K562 (cell line): ENCODE results near the gene DOK1. TPM values are rescaled to one million over a fixed set of nuclear protein-coding genes. Genes with fewer than 3 reads are reported as not detected.

Source experiments
- ATF6 ChIP-seq: sonication (generic); formaldehyde crosslinking; IDR thresholded peaks from 2 replicates; pipeline ENCODE4 v1.4.0; 2020; ENCODE audit warnings: mild to moderate bottlenecking, missing genetic modification reagents
- CBFA2T2 ChIP-seq: fragments of 450-650 bp; conservative IDR thresholded peaks from 2 replicates; pipeline ENCODE4 v1.6.1; 2017; ENCODE audit warnings: mild to moderate bottlenecking
- CC2D1A ChIP-seq: fragments of 450-650 bp; IDR thresholded peaks from 2 replicates; pipeline ENCODE4 v1.6.1; 2017; ENCODE audit warnings: mild to moderate bottlenecking
- CXXC5 ChIP-seq: fragments of 250-450 bp; sonication (Bioruptor Pico); IDR thresholded peaks from 2 replicates; pipeline ENCODE4 v1.8.0; 2022; ENCODE audit warnings: inconsistent platforms, mild to moderate bottlenecking, moderate library complexity
- HDAC3 ChIP-seq: fragments of 450-650 bp; IDR thresholded peaks from 2 replicates; pipeline ENCODE4 v1.6.1; 2018; ENCODE audit warnings: borderline replicate concordance, mild to moderate bottlenecking, moderate library complexity; ENCODE audit not compliant: partially characterized antibody
- HEY1 ChIP-seq: fragments of 250-450 bp; sonication (Bioruptor Pico); IDR thresholded peaks from 2 replicates; pipeline ENCODE4 v1.5.0; 2020; ENCODE audit warnings: mild to moderate bottlenecking, moderate library complexity, borderline replicate concordance
- ILF3 ChIP-seq: fragments of 450-650 bp; IDR thresholded peaks from 2 replicates; pipeline ENCODE4 v1.6.1; 2018; ENCODE audit warnings: antibody characterized with exemption, mild to moderate bottlenecking, moderate library complexity, borderline replicate concordance
- MAX ChIP-seq: sonication (generic); formaldehyde crosslinking; IDR thresholded peaks from 2 replicates; pipeline ENCODE4 v1.9.0; 2022; ENCODE audit warnings: mild to moderate bottlenecking, missing genetic modification reagents
- MTA2 ChIP-seq: fragments of 450-650 bp; IDR thresholded peaks from 2 replicates; pipeline ENCODE4 v1.6.1; 2016; ENCODE audit warnings: low read depth
- MXI1 ChIP-seq: IDR thresholded peaks from 2 replicates; pipeline ENCODE4 v1.6.1; 2011; ENCODE audit warnings: low read depth, mild to moderate bottlenecking, improper control_type of control experiment, low read length
- RNF2 ChIP-seq: sonication (generic); IDR thresholded peaks from 2 replicates; pipeline ENCODE4 v1.6.1; 2016
- SAFB ChIP-seq: fragments of 200-400 bp; formaldehyde crosslinking; IDR thresholded peaks from 2 replicates; pipeline ENCODE4 v1.6.1; 2017; ENCODE audit warnings: low read depth, low read length, borderline replicate concordance
- SIX5 ChIP-seq, 2 experiments: IDR thresholded peaks; 2 replicates each; pipeline ENCODE4 v1.6.1; 2011; ENCODE audit warnings: low read length in 2 of 2, borderline replicate concordance in 1 of 2, low read depth in 1 of 2, mild to moderate bottlenecking in 1 of 2, moderate library complexity in 1 of 2; ENCODE audit not compliant: insufficient read depth in 1 of 2
- SP1 ChIP-seq: sonication (generic); formaldehyde crosslinking; IDR thresholded peaks from 2 replicates; pipeline ENCODE4 v1.8.1; 2022; ENCODE audit warnings: mild to moderate bottlenecking, missing genetic modification reagents
- STAT5A ChIP-seq: IDR thresholded peaks from 2 replicates; pipeline ENCODE4 v1.6.1; 2012; ENCODE audit warnings: low read length, inconsistent platforms, borderline replicate concordance
- TBP ChIP-seq: optimal IDR thresholded peaks from 2 replicates; pipeline ENCODE3; 2011; ENCODE audit warnings: low read depth, low read length, improper control_type of control experiment
- TSC22D4 ChIP-seq: fragments of 450-650 bp; IDR thresholded peaks from 2 replicates; pipeline ENCODE4 v1.6.1; 2016; ENCODE audit warnings: missing genetic modification characterization, missing biosample characterization, control low read depth
- YY1 ChIP-seq, 3 experiments: IDR thresholded peaks; 2 replicates each; pipeline ENCODE4 v1.6.1; 2011; ENCODE audit warnings: low read length in 2 of 3, mild to moderate bottlenecking in 2 of 3, moderate library complexity in 2 of 3, borderline replicate concordance in 1 of 3, control low read depth in 1 of 3, low read depth in 1 of 3; ENCODE audit not compliant: insufficient read depth in 3 of 3, insufficient replicate concordance in 2 of 3, control insufficient read depth in 1 of 3, insufficient read length in 1 of 3; ENCODE audit errors: extremely low read depth in 1 of 3
- ZBTB1 ChIP-seq: sonication (generic); formaldehyde crosslinking; IDR thresholded peaks from 2 replicates; pipeline ENCODE4 v1.8.1; 2023; ENCODE audit warnings: missing genetic modification reagents, low read depth, mild to moderate bottlenecking, borderline replicate concordance
- ZBTB2 ChIP-seq: fragments of 450-650 bp; IDR thresholded peaks from 2 replicates; pipeline ENCODE4 v1.6.1; 2016; ENCODE audit warnings: antibody characterized with exemption
- ZNF133 ChIP-seq: fragments of 250-450 bp; sonication (Bioruptor Pico); IDR thresholded peaks from 2 replicates; pipeline ENCODE4 v1.4.0; 2020; ENCODE audit warnings: mild to moderate bottlenecking
- polyA plus RNA-seq, 8 experiments: library from polyadenylated mRNA; depleted of rRNA in 4 of 8; stranded (reverse) in 5 of 8; unstranded in 3 of 8; fragments of >200 nt; fragmentation: Nextera tagmentation in 2 of 8; fragmentation: Illumina TruSeq in 1 of 8; extraction: Ambion mirVana in 2 of 8; extraction: Trizol in 1 of 8; gene quantifications; 2 replicates each; pipeline versions ENCODE4 v1.2.1 to v1.2.3, GENCODE V29; 2011 to 2014; ENCODE audit warnings: inconsistent platforms in 1 of 8, missing spikeins in 1 of 8
- total RNA-seq, 7 experiments: library from RNA; depleted of rRNA in 6 of 7; stranded (reverse); fragments of >200 nt in 6 of 7; fragmentation: Illumina TruSeq in 2 of 7; extraction: Trizol in 2 of 7; gene quantifications; 2 replicates each; pipeline versions ENCODE4 v1.2.1 to v1.2.3, GENCODE V29; 2011 to 2021; ENCODE audit warnings: low replicate concordance in 1 of 7
- TF ChIP-seq, protein P1 (sequence below): sonication (generic); formaldehyde crosslinking; IDR thresholded peaks from 2 replicates; pipeline ENCODE4 v1.8.1; 2023; ENCODE audit warnings: mild to moderate bottlenecking, missing genetic modification reagents

The DOK1 gene
- total and polyA plus RNA-seq, 9 of the 15 experiments (the other 6 are each of a cell fraction or from before 2014, with no cell fraction given): 0.59 to 36.4 (median 16.1) TPM

- peak; percentile 68; the same call in 1 of the 2 replicates for TF ChIP-seq SP1
- TF ChIP-seq MTA2: peak; percentile 63
- TF ChIP-seq ATF6 (CRISPR knock-in tag): 0 out of 2 replicates have a peak, but pooled peaks have one; percentile 76
- TF ChIP-seq RNF2: peak; percentile 85; the same call in 1 of the 2 replicates
- no peak for TF ChIP-seq HEY1 (CRISPR knock-in tag)
- peak; percentile 41; the same call in 1 of the 2 replicates for TF ChIP-seq CC2D1A
- TF ChIP-seq CBFA2T2: peak; percentile 87
- TF ChIP-seq TBP: peak; percentile 62
- no peak for TF ChIP-seq ILF3
- peak; percentile 84 for TF ChIP-seq CXXC5 (CRISPR knock-in tag)
- no peak for TF ChIP-seq SIX5 (IDR thresholded peaks at IDR 0.05; ENCODE audit: borderline replicate concordance in 1 of 2, insufficient read depth in 1 of 2, low read depth in 1 of 2, low read length in 2 of 2)
- TF ChIP-seq ZBTB1 (CRISPR knock-in tag): peak; percentile 73; the same call in 1 of the 2 replicates
- 0 out of 2 replicates have a peak, but pooled peaks have one; percentile 29 for TF ChIP-seq ZBTB2
- peak; percentile 30 to 84 (median 72) for TF ChIP-seq YY1 (IDR thresholded peaks at IDR 0.05; ENCODE audit: borderline replicate concordance in 1 of 3, control insufficient read depth in 1 of 3, extremely low read depth in 1 of 3, insufficient read depth in 3 of 3, insufficient read length in 1 of 3, insufficient replicate concordance in 2 of 3, low read depth in 1 of 3, low read length in 2 of 3)
- peak; percentile 92 for TF ChIP-seq MAX (CRISPR knock-in tag)
- TF ChIP-seq MXI1: 0 out of 2 replicates have a peak, but pooled peaks have one; percentile 48
- TF ChIP-seq SAFB: peak; percentile 55; the same call in 1 of the 2 replicates
- no peak for TF ChIP-seq TSC22D4
- TF ChIP-seq, protein P1, sequence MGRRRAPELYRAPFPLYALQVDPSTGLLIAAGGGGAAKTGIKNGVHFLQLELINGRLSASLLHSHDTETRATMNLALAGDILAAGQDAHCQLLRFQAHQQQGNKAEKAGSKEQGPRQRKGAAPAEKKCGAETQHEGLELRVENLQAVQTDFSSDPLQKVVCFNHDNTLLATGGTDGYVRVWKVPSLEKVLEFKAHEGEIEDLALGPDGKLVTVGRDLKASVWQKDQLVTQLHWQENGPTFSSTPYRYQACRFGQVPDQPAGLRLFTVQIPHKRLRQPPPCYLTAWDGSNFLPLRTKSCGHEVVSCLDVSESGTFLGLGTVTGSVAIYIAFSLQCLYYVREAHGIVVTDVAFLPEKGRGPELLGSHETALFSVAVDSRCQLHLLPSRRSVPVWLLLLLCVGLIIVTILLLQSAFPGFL: 0 out of 2 replicates have a peak, but pooled peaks have one; percentile 69
- peak; percentile 48 for TF ChIP-seq HDAC3
- no peak for TF ChIP-seq ZNF133 (CRISPR knock-in tag)
- TF ChIP-seq STAT5A: peak; percentile 79; the same call in 1 of the 2 replicates
Observed at GRCh38 chr2:74530239-74531187, 24.0 kb upstream of the DOK1 start (continued).
